HG03558 (cell line): ENCODE results near the gene MYL9.
"Not testable (repeated sequence)": the region's sequence is repeated elsewhere in the genome, so short reads cannot be mapped to it uniquely, and the experiment has no call there.

Experiments used
- ATAC-seq: cut with Tn5 transposase; IDR thresholded peaks from one replicate; pipeline ENCODE4 v1.9.1; 2021; ENCODE audit warnings: moderate number of reproducible peaks; ENCODE audit not compliant: unreplicated experiment; ENCODE audit errors: extremely low read depth

The MYL9 gene

GRCh38 chr20:36541227-36541767 is at the start of gene MYL9:
Gene MYL9 (plus strand): TSS chr20:36541519. CDS start chr20:36544885, 3,366 bp downstream.
- no peak for ATAC-seq

DNA sequence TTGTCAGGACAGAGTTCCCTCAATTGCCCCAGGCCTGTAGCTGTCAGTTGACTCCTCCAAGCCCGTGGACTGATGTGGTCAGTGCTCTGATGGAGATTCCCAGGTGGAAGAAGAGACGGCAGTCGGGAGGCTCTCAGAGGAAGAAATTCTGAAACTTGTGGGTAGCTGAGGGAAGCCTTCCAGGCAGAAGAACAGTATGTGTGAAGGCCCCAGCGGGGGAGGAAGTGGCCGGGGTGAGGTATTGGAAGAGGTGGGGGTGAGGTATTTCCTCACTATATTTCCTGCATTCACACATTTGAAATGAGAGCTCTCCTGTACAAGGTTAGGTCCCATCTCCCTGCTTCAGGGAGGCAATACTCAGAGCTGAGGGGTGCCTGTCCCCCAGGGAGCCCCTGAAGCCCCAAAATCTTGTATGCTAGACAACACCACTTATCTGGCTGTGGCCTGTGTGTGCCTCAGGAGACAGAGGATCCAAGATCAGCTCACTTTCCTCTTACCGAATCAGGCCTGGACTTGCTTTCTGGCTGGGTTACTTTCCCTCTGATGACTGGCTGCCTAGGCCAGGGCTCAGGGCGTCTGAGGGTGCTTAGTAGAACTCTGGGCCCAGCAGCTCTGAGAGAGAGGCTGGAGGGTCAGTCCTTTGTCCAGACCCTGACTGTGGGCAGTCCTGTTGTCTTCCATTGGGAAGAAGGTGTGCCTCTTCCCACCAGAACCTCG is 49.3 kb upstream of the MYL9 start:
- no peak for ATAC-seq

- no peak for ATAC-seq
These were observed 48.1 kb upstream of the MYL9 start for GRCh38 chr20:36493051-36493800.

DNA sequence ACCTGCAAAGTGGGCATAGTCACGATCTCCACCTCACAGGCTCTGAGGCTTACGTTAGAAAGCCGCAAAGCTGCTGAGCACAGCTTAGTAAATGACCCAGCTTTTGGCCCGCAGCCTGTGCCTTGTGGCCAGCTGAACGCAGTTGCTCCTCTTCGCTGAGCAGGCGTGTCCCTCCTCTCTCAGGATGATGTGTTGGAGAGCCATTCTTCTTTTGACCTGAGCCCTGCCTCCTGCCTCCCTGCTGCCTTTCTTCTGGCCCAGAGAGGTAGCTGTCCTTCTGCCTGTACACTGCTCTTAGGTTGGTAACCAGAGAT is 47.6 kb upstream of the MYL9 start:
- no peak for ATAC-seq

DNA sequence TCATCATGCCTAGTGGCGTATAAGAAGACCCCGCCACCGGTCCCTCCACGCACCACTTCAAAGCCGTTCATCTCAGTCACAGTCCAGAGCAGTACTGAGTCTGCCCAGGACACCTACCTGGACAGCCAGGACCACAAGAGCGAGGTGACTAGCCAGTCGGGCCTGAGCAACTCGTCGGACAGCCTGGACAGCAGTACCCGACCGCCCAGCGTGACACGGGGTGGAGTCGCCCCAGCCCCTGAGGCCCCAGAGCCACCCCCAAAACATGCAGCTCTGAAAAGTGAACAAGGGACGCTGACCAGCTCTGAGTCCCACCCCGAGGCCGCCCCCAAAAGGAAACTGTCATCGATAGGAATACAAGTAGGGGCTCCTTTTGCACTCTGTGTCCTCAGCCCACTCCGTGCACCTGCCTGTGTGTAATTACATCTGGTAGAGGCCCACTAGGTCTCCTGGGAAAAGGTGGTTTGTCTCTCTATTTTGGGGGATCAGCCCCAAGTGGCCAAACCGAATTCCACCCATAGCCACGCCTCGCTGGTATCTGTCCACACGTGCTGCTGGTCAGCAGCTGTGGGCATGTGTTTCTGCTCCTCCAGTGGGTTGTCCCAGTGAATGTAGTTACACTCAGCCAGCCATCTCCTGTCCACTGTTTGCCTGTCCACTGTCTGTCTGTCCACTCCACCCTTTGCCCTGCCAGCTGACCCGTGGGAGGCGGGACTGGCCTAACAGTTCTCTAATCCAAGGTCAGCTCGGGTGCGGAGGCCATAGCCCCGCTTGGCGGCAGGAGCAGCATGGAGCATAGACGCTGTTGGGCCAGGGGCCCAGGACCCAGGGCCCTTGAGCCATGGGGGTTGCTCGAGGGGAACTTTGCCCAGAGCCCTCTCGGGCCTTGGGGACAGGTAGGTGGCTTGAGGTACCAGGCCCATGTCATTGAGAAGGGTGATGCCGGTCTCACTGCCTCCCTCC is 44.3 kb upstream of the MYL9 start:
- ATAC-seq = no peak

- no peak for ATAC-seq
These were observed 43.5 kb upstream of the MYL9 start for GRCh38 chr20:36497856-36498255.

DNA sequence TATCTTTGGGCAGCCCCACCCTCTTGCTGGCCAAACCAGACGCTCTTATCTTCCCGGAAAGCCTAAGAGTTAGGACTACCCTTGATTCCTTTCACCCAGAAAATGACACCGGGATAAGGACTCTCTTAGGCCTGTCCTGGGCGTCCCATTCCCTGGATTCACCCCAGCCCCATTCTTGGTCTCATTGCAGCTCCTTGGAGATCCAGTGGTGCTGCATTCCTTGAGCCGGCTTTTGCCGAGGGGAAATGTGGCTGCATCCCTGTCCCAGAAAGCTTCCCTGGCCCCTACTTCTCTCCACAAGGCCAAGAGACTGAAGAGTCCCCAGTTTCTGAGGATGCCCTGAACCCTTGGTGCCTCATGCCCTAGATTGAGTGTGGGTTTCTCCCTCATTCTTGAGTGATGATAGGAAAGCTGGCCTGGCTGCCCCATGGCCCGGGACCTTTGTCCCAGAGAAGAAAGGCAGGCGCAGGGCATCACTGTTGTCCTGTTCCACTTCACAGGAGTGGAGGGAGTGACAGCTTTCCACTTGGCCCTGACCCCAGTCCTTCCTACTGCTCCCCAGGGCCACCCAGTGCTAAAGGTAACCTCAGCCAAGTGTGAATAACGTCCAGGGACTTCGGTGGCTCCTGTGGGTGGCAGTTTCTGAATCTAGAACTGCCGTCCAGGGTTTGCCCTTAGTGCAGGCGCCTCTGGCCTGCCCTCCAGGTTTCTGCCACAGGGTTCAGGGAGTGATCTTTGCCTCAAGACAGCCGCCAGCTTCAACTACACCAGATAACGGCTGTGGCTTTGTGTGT is 42.7 kb upstream of the MYL9 start:
- ATAC-seq = no peak

DNA sequence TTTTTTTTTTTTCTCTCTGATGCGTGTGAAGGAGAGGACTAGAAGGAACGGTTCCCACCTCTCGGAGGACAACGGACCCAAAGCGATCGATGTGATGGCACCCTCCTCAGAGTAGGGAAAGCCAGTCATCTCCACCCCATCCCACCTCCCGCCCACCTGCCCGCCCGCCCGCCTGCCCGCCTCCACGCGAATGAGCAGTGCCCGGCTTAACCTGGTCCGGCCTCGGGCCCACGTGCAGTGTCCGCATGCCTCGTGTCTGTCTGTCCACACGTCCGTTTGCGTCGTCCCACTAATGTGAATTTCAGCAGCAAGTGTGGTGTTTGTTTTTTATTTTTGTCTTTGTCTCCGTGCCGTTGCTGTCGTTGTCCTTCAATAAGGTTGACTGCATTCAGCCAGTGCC is 42.1 kb upstream of the MYL9 start:
- ATAC-seq = no peak

DNA sequence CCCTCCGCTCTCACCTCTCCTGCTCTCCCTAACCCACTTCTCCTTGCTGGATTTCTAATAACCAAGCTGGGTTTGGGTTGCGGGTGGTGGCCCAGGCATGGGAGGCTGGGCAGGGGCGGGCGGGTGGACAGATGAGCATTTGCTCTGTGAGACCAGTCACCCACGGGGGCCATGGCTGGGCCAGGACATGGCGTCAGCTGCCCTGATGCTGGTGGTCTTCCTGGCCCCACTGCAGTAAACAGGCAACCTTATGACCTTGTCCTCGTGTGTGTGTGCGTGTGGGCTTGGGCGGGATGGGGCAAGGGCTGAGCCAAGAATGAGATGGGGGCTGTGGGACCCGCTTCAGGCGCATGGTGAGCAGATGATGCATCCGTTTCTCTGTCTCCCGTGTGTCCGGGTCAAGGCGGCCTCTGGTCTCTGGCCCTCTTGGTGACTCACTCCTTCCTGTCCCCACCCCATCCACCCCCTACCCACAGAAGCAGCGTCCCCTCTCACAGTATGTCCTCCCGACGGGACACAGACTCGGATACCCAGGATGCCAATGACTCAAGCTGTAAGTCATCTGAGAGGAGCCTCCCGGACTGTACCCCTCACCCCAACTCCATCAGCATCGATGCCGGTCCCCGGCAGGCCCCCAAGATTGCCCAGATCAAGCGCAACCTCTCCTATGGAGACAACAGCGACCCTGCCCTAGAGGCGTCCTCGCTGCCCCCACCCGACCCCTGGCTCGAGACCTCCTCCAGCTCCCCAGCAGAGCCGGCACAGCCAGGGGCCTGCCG is 41.4 kb upstream of the MYL9 start:
- ATAC-seq = no peak

- ATAC-seq = no peak
These were observed 39.8 kb upstream of the MYL9 start for GRCh38 chr20:36501367-36502006.

GRCh38 chr20:36504295-36504694 is 37.0 kb upstream of the MYL9 start:
- ATAC-seq = no peak

GRCh38 chr20:36506253-36506652 is 35.1 kb upstream of the MYL9 start:
- ATAC-seq = no peak

DNA sequence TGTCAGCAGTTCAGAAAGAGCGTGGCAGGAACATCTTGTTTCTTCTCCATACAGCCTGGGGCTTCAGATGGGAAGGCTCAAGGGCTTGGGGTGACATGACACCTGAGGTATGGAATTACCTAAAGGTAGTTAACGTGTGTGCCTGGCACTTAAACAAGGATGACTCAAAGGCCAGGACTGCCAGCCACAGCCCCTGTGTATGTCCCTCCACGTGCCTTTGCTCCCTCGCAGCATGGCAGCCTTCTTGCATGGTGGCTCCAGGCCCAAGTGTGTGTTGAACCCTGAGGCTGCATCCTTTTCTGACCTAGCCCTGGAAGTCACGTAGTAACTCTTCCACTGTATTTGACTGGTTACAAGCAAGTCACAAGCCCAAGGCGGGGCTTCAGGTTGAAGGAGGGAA is 33.6 kb upstream of the MYL9 start:
- no peak for ATAC-seq

DNA sequence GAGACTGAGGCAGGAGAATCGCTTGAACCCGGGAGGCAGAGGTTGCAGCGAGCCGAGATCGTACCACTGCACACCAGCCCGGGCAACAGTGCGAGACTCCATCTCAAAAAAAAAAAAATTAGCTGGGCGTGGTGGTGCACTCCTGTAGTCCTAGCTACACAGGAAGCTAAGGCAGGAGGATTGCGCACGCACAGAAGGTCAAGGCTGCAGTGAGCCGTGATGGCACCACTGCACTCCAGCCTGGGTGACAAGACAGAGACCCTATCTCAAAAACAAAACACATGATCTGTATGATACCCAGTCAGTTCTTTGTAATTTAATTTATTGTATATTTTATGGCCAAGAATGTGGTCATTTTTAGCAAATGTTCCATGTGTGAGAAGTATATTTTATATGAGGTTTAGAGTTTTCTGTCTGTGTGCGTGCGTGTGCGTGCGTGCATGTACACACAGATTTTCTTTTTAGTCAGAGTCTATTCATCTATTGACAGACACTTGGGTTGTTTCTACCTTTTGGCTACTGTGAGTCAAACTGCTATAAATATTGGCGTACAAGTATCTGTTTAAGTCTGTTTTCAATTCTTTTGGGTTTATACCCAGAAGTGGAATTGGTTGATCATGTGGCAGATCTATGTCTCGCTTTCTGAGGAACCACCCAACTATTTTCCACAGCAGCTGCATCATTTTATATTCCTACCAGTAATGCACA is 22.2 kb upstream of the MYL9 start:
- ATAC-seq = no peak

GRCh38 chr20:36519944-36520343 is 21.4 kb upstream of the MYL9 start:
- no peak for ATAC-seq

DNA sequence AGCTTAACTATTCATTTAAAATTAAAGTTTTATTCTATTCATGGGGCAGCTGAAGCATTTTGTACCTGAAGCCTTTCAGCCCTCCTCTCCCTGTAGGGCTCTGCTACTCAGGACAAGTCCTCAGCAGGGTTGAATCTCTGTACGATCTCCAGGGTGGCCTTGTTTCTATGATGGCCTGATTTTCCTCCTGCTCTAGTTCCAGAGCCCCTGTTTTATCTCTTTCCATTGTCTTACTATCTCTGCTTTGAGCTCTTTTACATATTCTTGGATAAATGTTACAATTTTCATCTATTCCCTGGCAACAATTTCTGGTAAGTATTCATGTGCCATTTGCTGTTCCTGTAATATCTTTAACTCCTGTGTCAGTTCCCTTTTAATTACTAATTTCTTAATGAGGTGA is 19.8 kb upstream of the MYL9 start:
- no peak for ATAC-seq

DNA sequence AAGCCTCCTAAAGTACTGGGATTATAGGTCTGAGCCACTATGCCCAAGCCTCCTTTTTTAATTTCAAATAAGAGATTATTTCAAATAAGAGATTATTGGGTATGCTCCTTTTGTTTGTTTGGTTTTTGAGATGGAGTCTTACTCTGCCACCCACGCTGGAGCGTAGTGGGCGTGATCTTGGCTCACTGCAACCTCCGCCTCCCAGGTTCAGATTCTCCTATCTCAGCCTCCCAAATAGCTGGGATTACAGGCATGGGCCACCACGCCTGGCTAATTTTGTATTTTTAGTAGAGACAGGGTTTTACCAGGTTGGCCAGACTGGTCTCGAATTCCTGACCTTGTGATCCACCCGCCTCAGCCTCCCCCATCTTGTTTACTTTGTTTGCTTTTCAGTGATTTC is 18.9 kb upstream of the MYL9 start:
- not testable (repeated sequence) for ATAC-seq

GRCh38 chr20:36523341-36523740 is 18.0 kb upstream of the MYL9 start:
- ATAC-seq = no peak
